Liver (tissue), 9 donors: ENCODE data around the gene CDH4. TPM values are rescaled to one million over a fixed set of nuclear protein-coding genes. Genes with fewer than 3 reads are reported as not detected.

Experiments
- DNase-seq: peaks from one replicate; pipeline ENCODE4 v3.0.0-alpha.2; 2017; ENCODE audit warnings: low spot score
- H3K27ac ChIP-seq, 2 donors: one replicate each; pipeline ENCODE4 v1.7.0; 2013; ENCODE audit warnings: inconsistent platforms in 2 of 2, low read length in 2 of 2, control low read depth in 1 of 2, low read depth in 1 of 2, mild to moderate bottlenecking in 1 of 2
- H3K27me3 ChIP-seq, 4 donors: one replicate each; pipeline versions ENCODE4 v1.6.1 to v1.7.0; 2013; ENCODE audit warnings: low read length in 3 of 4, inconsistent platforms in 1 of 4, mild to moderate bottlenecking in 1 of 4, moderate library complexity in 1 of 4; ENCODE audit not compliant: control insufficient read depth in 4 of 4, insufficient read depth in 4 of 4
- H3K36me3 ChIP-seq, 4 donors: one replicate each; pipeline versions ENCODE4 v1.6.1 to v1.7.0; 2013; ENCODE audit warnings: low read length in 3 of 4, mild to moderate bottlenecking in 3 of 4, low read depth in 1 of 4, moderate library complexity in 1 of 4; ENCODE audit not compliant: control insufficient read depth in 4 of 4, insufficient read depth in 3 of 4
- H3K4me1 ChIP-seq, 4 donors: one replicate each; pipeline versions ENCODE4 v1.6.1 to v1.7.0; 2013; ENCODE audit warnings: low read length in 3 of 4, mild to moderate bottlenecking in 3 of 4, moderate library complexity in 1 of 4; ENCODE audit not compliant: control insufficient read depth in 4 of 4, insufficient read depth in 4 of 4
- H3K4me3 ChIP-seq, 3 donors: one replicate each; pipeline versions ENCODE4 v1.6.1 to v1.7.0; 2013; ENCODE audit warnings: low read length in 3 of 3, control low read depth in 1 of 3, low read depth in 1 of 3, mild to moderate bottlenecking in 1 of 3
- H3K9ac ChIP-seq, 2 donors: one replicate each; pipeline ENCODE4 v1.7.0; 2013; ENCODE audit warnings: low read length in 2 of 2, mild to moderate bottlenecking in 2 of 2, moderate library complexity in 2 of 2, control low read depth in 1 of 2, low read depth in 1 of 2
- H3K9me3 ChIP-seq, 4 donors: one replicate each; pipeline versions ENCODE4 v1.6.1 to v1.7.0; 2013; ENCODE audit warnings: low read length in 3 of 4; ENCODE audit not compliant: control insufficient read depth in 4 of 4
- CTCF ChIP-seq: fragments of 150-350 bp; IDR thresholded peaks from 2 replicates; pipeline ENCODE4 v1.5.1; 2017; ENCODE audit warnings: improper control_type of control experiment, low read depth, low read length; ENCODE audit not compliant: missing input control
- EGR1 ChIP-seq, 2 donors: IDR thresholded peaks; 2 replicates each; pipeline ENCODE4 v1.6.1; 2016 to 2018; ENCODE audit warnings: antibody characterized with exemption in 2 of 2, low read depth in 2 of 2
- FOXA1 ChIP-seq: IDR thresholded peaks from 2 replicates; pipeline ENCODE4 v1.6.1; 2016; ENCODE audit warnings: antibody characterized with exemption
- FOXA2 ChIP-seq: IDR thresholded peaks from 2 replicates; pipeline ENCODE4 v1.6.1; 2016; ENCODE audit warnings: antibody characterized with exemption
- GABPA ChIP-seq, 2 donors: IDR thresholded peaks in 1 of 2; conservative IDR thresholded peaks in 1 of 2; 2 replicates each; pipeline ENCODE4 v1.6.1; 2016; ENCODE audit warnings: antibody characterized with exemption in 2 of 2, mild to moderate bottlenecking in 1 of 2, moderate library complexity in 1 of 2
- HNF4A ChIP-seq, 2 donors: conservative IDR thresholded peaks; 2 replicates each; pipeline ENCODE4 v1.6.1; 2016; ENCODE audit warnings: antibody characterized with exemption in 2 of 2, mild to moderate bottlenecking in 2 of 2
- HNF4G ChIP-seq: IDR thresholded peaks from 2 replicates; pipeline ENCODE4 v1.6.1; 2016; ENCODE audit warnings: antibody characterized with exemption
- JUND ChIP-seq, 2 donors: IDR thresholded peaks; 2 replicates each; pipeline ENCODE4 v1.6.1; 2016; ENCODE audit warnings: antibody characterized with exemption in 2 of 2
- NR2F2 ChIP-seq: IDR thresholded peaks from 2 replicates; pipeline ENCODE4 v1.6.1; 2016; ENCODE audit warnings: antibody characterized with exemption
- RAD21 ChIP-seq, 2 donors: IDR thresholded peaks; 2 replicates each; pipeline ENCODE4 v1.6.1; 2016; ENCODE audit warnings: antibody characterized with exemption in 2 of 2, mild to moderate bottlenecking in 2 of 2
- REST ChIP-seq: IDR thresholded peaks from 2 replicates; pipeline ENCODE4 v1.6.1; 2016; ENCODE audit warnings: antibody characterized with exemption, mild to moderate bottlenecking
- RXRA ChIP-seq, 2 donors: IDR thresholded peaks; 2 replicates each; pipeline ENCODE4 v1.6.1; 2017 to 2018; ENCODE audit warnings: antibody characterized with exemption in 2 of 2, mild to moderate bottlenecking in 1 of 2
- SP1 ChIP-seq: IDR thresholded peaks from 2 replicates; pipeline ENCODE4 v1.6.1; 2018; ENCODE audit warnings: antibody characterized with exemption, mild to moderate bottlenecking
- TAF1 ChIP-seq: conservative IDR thresholded peaks from 2 replicates; pipeline ENCODE4 v1.6.1; 2016; ENCODE audit warnings: antibody characterized with exemption, mild to moderate bottlenecking
- YY1 ChIP-seq: IDR thresholded peaks from 2 replicates; pipeline ENCODE4 v1.6.1; 2016; ENCODE audit warnings: antibody characterized with exemption, mild to moderate bottlenecking
- WGBS: extraction: QIAGEN DNeasy Blood & Tissue Kit; methylation state at CpG from one replicate; pipeline ENCODE4 v1.1.7; 2013; 5-methylcytosine and 5-hydroxymethylcytosine counted together
- polyA plus RNA-seq, 2 donors: library from polyadenylated mRNA; stranded (reverse) in 1 of 2; unstranded in 1 of 2; fragments of 200-250 nt in 1 of 2; fragments of >200 nt in 1 of 2; fragmentation: Nextera tagmentation in 1 of 2; extraction: Ambion mirVana in 1 of 2; gene quantifications; one replicate each; pipeline versions ENCODE4 v1.2.1 to v1.2.3, GENCODE V29; 2013 to 2015
- total RNA-seq, 2 donors: library from RNA; depleted of rRNA; stranded (reverse); fragments of >200 nt; gene quantifications; one replicate each; pipeline ENCODE4 v1.2.3, GENCODE V29; 2014
- TF ChIP-seq, protein P1 (sequence below): IDR thresholded peaks from 2 replicates; pipeline ENCODE4 v1.6.1; 2016; ENCODE audit warnings: antibody characterized with exemption
- TF ChIP-seq, protein P2 (sequence below): IDR thresholded peaks from 2 replicates; pipeline ENCODE4 v1.6.1; 2016; ENCODE audit warnings: antibody characterized with exemption
- TF ChIP-seq, protein P3 (sequence below): IDR thresholded peaks from 2 replicates; pipeline ENCODE4 v1.6.1; 2016; ENCODE audit warnings: antibody characterized with exemption
- donor health status: healthy.
- donor health status: healthy.
- donor health status: healthy.
- donor health status: healthy.
- donor health status: healthy.

Gene CDH4
- total and polyA plus RNA-seq, 4 donors = 0.03 to 0.25 (median 0.19) TPM; not detected in 1

- WGBS = 53% methylated on average over 7 of the region's 7 CpGs
- no peaks in the 10 kb centered on the region for H3K27me3 ChIP-seq
- DNase-seq = no peak
- H3K4me1 ChIP-seq = no peaks in the 10 kb centered on the region
- no peak overlapping the region for H3K4me3 ChIP-seq
- no peaks in the 10 kb centered on the region for H3K9me3 ChIP-seq
- TF ChIP-seq GABPA (IDR thresholded peaks at IDR 0.05 in 1 of 2, conservative IDR thresholded peaks at IDR 0.05 in 1 of 2) (no peak), REST (no peak), JUND (IDR thresholded peaks at IDR 0.05) (no peak), CTCF (no peak), NR2F2 (no peak), TAF1 (no peak), EGR1 (IDR thresholded peaks at IDR 0.05; ENCODE audit: low read depth in 2 of 2) (no peak), FOXA1 (no peak), SP1 (no peak), HNF4A (conservative IDR thresholded peaks at IDR 0.05) (no peak), RXRA (IDR thresholded peaks at IDR 0.05) (no peak), YY1 (no peak), FOXA2 (no peak), RAD21 (IDR thresholded peaks at IDR 0.05) (no peak), HNF4G (no peak)
- TF ChIP-seq, protein P1, sequence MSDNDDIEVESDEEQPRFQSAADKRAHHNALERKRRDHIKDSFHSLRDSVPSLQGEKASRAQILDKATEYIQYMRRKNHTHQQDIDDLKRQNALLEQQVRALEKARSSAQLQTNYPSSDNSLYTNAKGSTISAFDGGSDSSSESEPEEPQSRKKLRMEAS = no peak
- TF ChIP-seq, protein P2, sequence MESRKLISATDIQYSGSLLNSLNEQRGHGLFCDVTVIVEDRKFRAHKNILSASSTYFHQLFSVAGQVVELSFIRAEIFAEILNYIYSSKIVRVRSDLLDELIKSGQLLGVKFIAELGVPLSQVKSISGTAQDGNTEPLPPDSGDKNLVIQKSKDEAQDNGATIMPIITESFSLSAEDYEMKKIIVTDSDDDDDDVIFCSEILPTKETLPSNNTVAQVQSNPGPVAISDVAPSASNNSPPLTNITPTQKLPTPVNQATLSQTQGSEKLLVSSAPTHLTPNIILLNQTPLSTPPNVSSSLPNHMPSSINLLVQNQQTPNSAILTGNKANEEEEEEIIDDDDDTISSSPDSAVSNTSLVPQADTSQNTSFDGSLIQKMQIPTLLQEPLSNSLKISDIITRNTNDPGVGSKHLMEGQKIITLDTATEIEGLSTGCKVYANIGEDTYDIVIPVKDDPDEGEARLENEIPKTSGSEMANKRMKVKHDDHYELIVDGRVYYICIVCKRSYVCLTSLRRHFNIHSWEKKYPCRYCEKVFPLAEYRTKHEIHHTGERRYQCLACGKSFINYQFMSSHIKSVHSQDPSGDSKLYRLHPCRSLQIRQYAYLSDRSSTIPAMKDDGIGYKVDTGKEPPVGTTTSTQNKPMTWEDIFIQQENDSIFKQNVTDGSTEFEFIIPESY = no peak
- TF ChIP-seq, protein P3, sequence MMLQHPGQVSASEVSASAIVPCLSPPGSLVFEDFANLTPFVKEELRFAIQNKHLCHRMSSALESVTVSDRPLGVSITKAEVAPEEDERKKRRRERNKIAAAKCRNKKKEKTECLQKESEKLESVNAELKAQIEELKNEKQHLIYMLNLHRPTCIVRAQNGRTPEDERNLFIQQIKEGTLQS = no peak
- H3K9ac ChIP-seq = no peak overlapping the region
- no peak overlapping the region for H3K27ac ChIP-seq
- H3K36me3 ChIP-seq = no peaks in the 10 kb centered on the region
These were observed 58.9 kb downstream of the CDH4 start for GRCh38 chr20:61310954-61311353.
